Urinary bladder (tissue), 4 donors: ENCODE measurements around the gene CCDC63. TPM values are rescaled to one million over a fixed set of nuclear protein-coding genes. Genes with fewer than 3 reads are reported as not detected.

Experiments
- DNase-seq: peaks from one replicate; pipeline ENCODE4 v3.0.0-alpha.2; 2015; ENCODE audit errors: extremely low spot score
- H3K27ac ChIP-seq: one replicate; pipeline ENCODE4 v1.5.1; 2013; ENCODE audit warnings: low read depth, mild to moderate bottlenecking, moderate library complexity
- H3K36me3 ChIP-seq: one replicate; pipeline ENCODE4 v1.6.1; 2013; ENCODE audit warnings: mild to moderate bottlenecking, moderate library complexity; ENCODE audit not compliant: insufficient read depth
- H3K4me1 ChIP-seq: one replicate; pipeline ENCODE4 v1.6.1; 2013; ENCODE audit warnings: mild to moderate bottlenecking, moderate library complexity; ENCODE audit not compliant: insufficient read depth
- H3K4me3 ChIP-seq: one replicate; pipeline ENCODE4 v1.5.1; 2013; ENCODE audit warnings: low read depth, low read length
- WGBS: extraction: QIAGEN DNeasy Blood & Tissue Kit; methylation state at CpG from one replicate; pipeline ENCODE4 v1.1.7; 2013; 5-methylcytosine and 5-hydroxymethylcytosine counted together
- polyA plus RNA-seq: library from polyadenylated mRNA; stranded (reverse); fragments of 200-250 nt; gene quantifications from one replicate; pipeline ENCODE4 v1.2.3, GENCODE V29; 2013
- total RNA-seq: library from RNA; depleted of rRNA; stranded (reverse); fragments of >200 nt; gene quantifications from one replicate; pipeline ENCODE4 v1.2.3, GENCODE V29; 2014
- donor health status: healthy with polysubstance abuse.
- donor health status: healthy.

CCDC63 gene
- total and polyA plus RNA-seq, 2 donors: not detected

GRCh38 chr12:110821917-110822316 lies 24.9 kb upstream of the CCDC63 start:
- no peak overlapping the region for H3K27ac ChIP-seq
- no peak for DNase-seq
- no peaks in the 10 kb centered on the region for H3K4me1 ChIP-seq
- WGBS: 92% methylated on average over 3 of the region's 3 CpGs
- no peaks in the 10 kb centered on the region for H3K36me3 ChIP-seq
- H3K4me3 ChIP-seq: no peak overlapping the region

DNA sequence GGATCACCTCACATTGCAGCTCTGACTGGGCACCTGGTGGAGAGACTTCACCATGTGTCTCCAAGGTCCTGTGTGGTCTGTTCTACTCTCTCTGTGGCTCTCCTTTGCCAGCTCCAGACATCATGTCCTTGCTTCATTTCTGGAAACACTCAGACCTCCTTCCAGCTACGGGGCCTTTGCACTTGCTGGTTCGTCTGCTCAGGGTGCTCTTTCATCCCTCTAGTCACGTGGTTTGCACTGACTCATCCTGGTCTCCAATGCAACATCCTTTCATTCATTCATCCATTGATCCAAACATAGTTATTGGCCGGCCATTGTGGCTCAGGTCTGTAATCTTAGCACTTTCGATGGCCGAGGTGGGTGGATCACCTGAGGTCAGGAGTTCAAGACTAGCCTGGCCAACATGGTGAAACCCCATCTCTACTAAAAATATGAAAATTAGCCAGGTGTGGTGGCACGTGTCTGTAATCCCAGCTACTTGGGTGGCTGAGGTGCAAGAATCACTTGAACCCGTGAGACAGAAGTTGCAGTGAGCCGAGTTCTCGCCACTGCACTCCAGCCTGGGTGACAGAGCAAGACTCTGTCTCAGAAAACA lies 23.9 kb upstream of the CCDC63 start:
- Histone ChIP-seq H3K4me1 (no peaks in the 10 kb centered on the region), H3K36me3 (no peaks in the 10 kb centered on the region), H3K4me3 (no peak overlapping the region), H3K27ac (no peak overlapping the region)
- 87% methylated on average over 10 of the region's 10 CpGs for WGBS
- no peak for DNase-seq

DNA sequence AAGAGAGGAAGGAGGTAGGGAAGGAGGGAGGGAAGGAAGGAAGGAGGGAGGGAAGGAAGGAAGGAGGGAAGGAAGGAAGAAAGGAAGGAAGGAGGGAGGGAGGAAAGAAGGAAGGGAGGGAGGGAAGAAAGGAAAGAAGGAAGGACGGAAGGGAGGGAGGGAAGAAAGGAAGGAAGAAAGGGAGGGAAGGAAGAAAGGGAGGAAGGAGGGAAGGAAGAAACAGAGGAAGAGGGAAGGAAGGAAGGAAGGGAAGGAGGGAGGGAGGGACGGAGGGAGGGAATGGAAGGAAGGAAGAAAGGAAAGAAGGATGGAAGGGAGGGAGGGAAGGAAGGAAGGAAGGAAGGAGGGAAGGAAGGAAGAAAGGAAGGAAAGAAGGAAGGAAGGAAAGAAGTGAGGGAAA lies 22.4 kb upstream of the CCDC63 start:
- no peak overlapping the region for H3K27ac ChIP-seq
- 89% methylated on average over 2 of the region's 2 CpGs for WGBS
- DNase-seq: no peak
- no peak overlapping the region for H3K4me3 ChIP-seq
- no peaks in the 10 kb centered on the region for H3K36me3 ChIP-seq
- no peaks in the 10 kb centered on the region for H3K4me1 ChIP-seq

GRCh38 chr12:110825530-110825929 lies 21.3 kb upstream of the CCDC63 start:
- WGBS: 91% methylated on average over 4 of the region's 4 CpGs
- no peak for DNase-seq
- Histone ChIP-seq H3K27ac (no peak overlapping the region), H3K4me3 (no peak overlapping the region), H3K36me3 (no peaks in the 10 kb centered on the region), H3K4me1 (no peaks in the 10 kb centered on the region)

- 28% methylated on average over 14 of the region's 14 CpGs for WGBS
- Histone ChIP-seq H3K4me3 (no peak overlapping the region), H3K27ac (no peak overlapping the region), H3K4me1 (no peaks in the 10 kb centered on the region), H3K36me3 (no peaks in the 10 kb centered on the region)
- no peak for DNase-seq
Observed at GRCh38 chr12:110826592-110827200, 20.1 kb upstream of the CCDC63 start.

GRCh38 chr12:110829308-110829707 lies 17.5 kb upstream of the CCDC63 start:
- H3K4me1 ChIP-seq: no peaks in the 10 kb centered on the region
- DNase-seq: no peak

DNA sequence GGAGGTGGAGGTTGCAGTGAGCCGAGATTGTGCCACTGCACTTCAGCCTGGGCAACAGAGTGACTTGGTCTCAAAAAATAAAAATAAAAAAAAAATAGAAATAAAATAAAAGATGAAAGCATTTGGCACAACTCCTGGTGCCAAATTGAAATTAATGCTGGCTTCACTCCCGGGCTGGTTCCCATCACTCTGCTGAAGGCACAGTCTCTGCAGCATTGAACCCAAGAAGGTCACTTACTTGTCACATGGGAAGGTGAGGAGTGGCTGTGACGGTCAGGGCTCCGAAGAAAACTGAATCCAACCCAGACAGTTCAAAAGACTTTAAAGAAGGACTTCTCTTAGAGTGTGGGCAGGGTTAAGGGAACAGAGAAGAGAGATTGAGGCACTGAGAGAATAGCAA lies 10.5 kb upstream of the CCDC63 start:
- H3K27ac ChIP-seq: no peak overlapping the region
- no peaks in the 10 kb centered on the region for H3K36me3 ChIP-seq
- H3K4me1 ChIP-seq: no peaks in the 10 kb centered on the region
- WGBS: 84% methylated on average over 4 of the region's 4 CpGs
- DNase-seq: no peak
- no peak overlapping the region for H3K4me3 ChIP-seq

More at GRCh38 chr12:110829308-110829707, 17.5 kb upstream of the CCDC63 start:
- Histone ChIP-seq H3K36me3 (no peaks in the 10 kb centered on the region), H3K27ac (no peak overlapping the region), H3K4me3 (no peak overlapping the region)
- WGBS: 87% methylated on average over 10 of the region's 10 CpGs

- Histone ChIP-seq H3K27ac (no peak overlapping the region), H3K4me3 (no peak overlapping the region), H3K4me1 (no peaks in the 10 kb centered on the region), H3K36me3 (no peaks in the 10 kb centered on the region)
- WGBS: 25% methylated on average over 6 of the region's 6 CpGs
- no peak for DNase-seq
Observed at GRCh38 chr12:110841007-110841406, 5.8 kb upstream of the CCDC63 start.

DNA sequence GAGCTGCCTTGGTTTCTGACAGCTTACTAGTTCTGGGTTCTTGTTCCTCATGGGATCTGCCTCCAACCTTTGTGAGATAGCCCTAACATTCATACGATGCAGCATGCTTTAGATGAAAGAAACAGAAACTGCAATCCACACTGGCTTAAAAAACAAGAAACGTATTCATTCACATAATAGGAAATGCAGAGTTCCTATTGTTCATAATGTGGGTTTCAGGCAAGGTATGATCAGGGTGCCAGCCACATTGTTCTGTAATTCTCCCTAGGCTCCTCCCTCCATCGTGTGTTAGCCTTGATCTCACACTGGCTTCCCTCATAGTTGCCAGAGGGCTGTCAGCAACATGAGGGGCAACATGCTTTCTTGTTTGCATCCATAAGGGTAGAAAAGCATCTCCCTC lies 2.7 kb upstream of the CCDC63 start:
- no peaks in the 10 kb centered on the region for H3K4me1 ChIP-seq
- H3K36me3 ChIP-seq: no peaks in the 10 kb centered on the region
- DNase-seq: no peak
- WGBS: 75% methylated on average over 3 of the region's 3 CpGs
- no peak overlapping the region for H3K27ac ChIP-seq
- H3K4me3 ChIP-seq: no peak overlapping the region

DNA sequence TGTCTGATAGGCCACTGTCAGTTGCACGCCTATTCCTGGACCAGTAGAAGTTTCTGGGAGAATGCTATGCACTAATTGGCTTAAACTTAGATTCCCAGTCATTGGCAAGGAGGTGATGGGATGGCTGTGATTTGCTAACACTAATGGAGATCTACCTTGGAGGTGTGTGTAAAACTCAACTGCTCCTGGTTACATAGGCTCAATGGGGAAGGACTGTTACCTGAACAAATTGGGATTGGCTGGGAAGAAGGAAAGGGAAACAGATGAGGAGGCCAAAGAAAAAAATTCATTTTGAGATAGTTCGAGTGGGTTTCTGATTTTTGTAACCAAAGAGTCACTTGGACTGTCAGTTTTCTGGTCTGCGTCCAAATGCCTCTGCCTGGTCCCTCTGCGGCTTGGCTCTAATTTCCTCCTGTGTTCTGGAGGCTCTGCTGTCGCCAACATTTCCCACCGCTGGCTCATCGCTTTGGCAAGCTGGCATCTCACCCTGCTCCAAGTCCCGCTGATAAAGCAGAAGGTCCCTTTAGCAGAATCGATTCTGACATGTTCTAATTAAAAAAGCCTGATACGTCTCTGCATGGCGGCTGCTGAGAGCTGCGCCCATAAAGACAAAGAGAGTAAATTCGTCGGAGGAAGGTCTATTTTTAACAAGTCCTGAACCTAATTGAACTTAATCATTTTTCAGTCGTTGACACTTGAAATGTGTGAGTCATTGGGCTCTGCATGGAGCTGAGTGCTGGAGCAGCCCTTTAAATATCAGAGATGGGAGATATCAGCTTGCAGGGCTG lies 2.0 kb upstream of the CCDC63 start:
- 50% methylated on average over 15 of the region's 15 CpGs for WGBS
- Histone ChIP-seq H3K36me3 (no peaks in the 10 kb centered on the region), H3K4me3 (no peak overlapping the region), H3K4me1 (no peaks in the 10 kb centered on the region), H3K27ac (no peak overlapping the region)
- DNase-seq: no peak

GRCh38 chr12:110845339-110845682 lies 1.5 kb upstream of the CCDC63 start:
- no peak for DNase-seq
- WGBS: 76% methylated on average over 4 of the region's 4 CpGs
- H3K36me3 ChIP-seq: no peaks in the 10 kb centered on the region
- no peaks in the 10 kb centered on the region for H3K4me1 ChIP-seq
- H3K27ac ChIP-seq: no peak overlapping the region
- no peak overlapping the region for H3K4me3 ChIP-seq

DNA sequence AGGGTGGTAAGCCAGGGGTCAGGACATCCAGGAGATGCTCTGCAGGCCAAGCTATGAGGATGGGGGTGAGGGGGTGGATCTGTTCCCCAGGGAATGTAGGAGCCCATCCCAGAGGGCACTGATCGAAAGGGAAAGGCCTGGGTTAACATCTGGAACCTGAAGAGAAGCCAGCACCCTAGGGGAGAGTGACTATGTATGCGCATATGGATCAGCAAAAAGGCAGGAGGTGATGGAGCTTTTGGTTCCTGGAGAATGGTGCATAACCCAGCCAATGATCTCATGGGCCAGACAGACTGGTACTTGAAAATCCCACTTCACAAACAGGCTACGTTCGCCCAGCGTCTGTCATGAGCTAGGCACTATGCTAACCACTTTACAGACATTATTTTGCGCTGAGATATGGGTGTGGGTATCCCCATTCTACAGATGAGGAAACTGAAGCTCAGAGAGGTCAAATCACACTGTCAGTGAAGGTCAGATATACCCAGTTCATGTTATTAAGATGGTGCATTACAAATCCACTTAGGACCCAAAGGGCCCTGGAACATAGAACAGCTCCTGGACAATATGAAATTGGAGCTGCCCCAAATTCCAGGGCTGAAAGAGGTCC lies 1.6 kb downstream of the CCDC63 start:
- Histone ChIP-seq H3K27ac (no peak overlapping the region), H3K4me1 (no peaks in the 10 kb centered on the region), H3K36me3 (no peaks in the 10 kb centered on the region), H3K4me3 (no peak overlapping the region)
- 94% methylated on average over 6 of the region's 6 CpGs for WGBS
- no peak for DNase-seq

GRCh38 chr12:110849221-110849620 lies 2.4 kb downstream of the CCDC63 start:
- no peak overlapping the region for H3K4me3 ChIP-seq
- WGBS: 83% methylated on average over 4 of the region's 4 CpGs
- no peaks in the 10 kb centered on the region for H3K36me3 ChIP-seq
- no peak overlapping the region for H3K27ac ChIP-seq
- no peaks in the 10 kb centered on the region for H3K4me1 ChIP-seq
- no peak for DNase-seq
